C4-2B (cell line): ENCODE data around the gene USP7.

Experiments
- ZFX ChIP-seq: fragments of 450-650 bp; IDR thresholded peaks from 2 replicates; pipeline ENCODE4 v1.6.1; 2017
- TF ChIP-seq, protein P1 (sequence below): fragments of 450-650 bp; conservative IDR thresholded peaks from 2 replicates; pipeline ENCODE4 v1.5.1; 2017; ENCODE audit warnings: mild to moderate bottlenecking

DNA sequence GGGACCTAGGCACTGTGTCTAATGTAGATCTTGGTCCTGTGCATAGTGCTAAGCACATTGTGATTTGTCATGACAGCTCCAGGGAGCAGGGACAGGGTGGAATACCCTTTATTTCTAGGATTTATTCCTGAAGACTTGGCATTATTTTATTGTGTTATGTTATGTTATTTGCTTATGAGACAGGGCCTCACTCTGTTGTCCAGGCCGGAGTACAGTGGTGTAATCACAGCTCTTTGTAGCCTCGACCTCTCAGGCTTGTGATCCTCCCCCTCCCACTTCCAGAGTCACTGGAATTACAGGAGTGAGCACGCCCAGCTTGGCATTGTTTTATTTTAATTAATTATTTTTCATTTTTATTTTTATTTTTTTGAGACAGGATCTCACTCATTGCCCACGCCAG lies 40.5 kb upstream of the USP7 start:
- TF ChIP-seq, protein P1, sequence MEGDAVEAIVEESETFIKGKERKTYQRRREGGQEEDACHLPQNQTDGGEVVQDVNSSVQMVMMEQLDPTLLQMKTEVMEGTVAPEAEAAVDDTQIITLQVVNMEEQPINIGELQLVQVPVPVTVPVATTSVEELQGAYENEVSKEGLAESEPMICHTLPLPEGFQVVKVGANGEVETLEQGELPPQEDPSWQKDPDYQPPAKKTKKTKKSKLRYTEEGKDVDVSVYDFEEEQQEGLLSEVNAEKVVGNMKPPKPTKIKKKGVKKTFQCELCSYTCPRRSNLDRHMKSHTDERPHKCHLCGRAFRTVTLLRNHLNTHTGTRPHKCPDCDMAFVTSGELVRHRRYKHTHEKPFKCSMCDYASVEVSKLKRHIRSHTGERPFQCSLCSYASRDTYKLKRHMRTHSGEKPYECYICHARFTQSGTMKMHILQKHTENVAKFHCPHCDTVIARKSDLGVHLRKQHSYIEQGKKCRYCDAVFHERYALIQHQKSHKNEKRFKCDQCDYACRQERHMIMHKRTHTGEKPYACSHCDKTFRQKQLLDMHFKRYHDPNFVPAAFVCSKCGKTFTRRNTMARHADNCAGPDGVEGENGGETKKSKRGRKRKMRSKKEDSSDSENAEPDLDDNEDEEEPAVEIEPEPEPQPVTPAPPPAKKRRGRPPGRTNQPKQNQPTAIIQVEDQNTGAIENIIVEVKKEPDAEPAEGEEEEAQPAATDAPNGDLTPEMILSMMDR, result no peak
- TF ChIP-seq ZFX, result no peak
